Measurements from ENCODE around the gene CELF1.

Gene CELF1

GRCh38 chr11:47480762-47481161, 72.2 kb downstream of the CELF1 start:
- H3K9ac ChIP-seq (ENCODE audit: low read length): no peak overlapping the region
- no peak overlapping the region for H3K27ac ChIP-seq (ENCODE audit: low read length, poor library complexity, severe bottlenecking)
- peaks cover 35% of the 10 kb centered on the region for H3K79me1 ChIP-seq (replicated peaks; ENCODE audit: low read length, poor library complexity, severe bottlenecking)
- no peak overlapping the region for H4K91ac ChIP-seq (ENCODE audit: low read length)
- H3K9me3 ChIP-seq (ENCODE audit: control insufficient read depth, low read length): no peaks in the 10 kb centered on the region
- H3K14ac ChIP-seq (ENCODE audit: low read length in 2 of 2): no peak overlapping the region
- H3K36me3 ChIP-seq (ENCODE audit: control insufficient read depth in 1 of 2, insufficient read depth in 2 of 2, low read depth in 1 of 2, low read length in 2 of 2): peaks cover 67 to 93% of the 10 kb centered on the region in 2 experiments
- H2BK120ac ChIP-seq (ENCODE audit: low read depth, low read length): no peak overlapping the region
- 97% methylated on average over 5 of the region's 6 CpGs for WGBS
- H2AFZ ChIP-seq (ENCODE audit: low read depth, low read length): no peak overlapping the region
- no peaks in the 10 kb centered on the region for H3K27me3 ChIP-seq (ENCODE audit: control insufficient read depth in 1 of 2, insufficient read depth in 1 of 2, low read length in 2 of 2)
- no peak overlapping the region for H3K4me2 ChIP-seq (ENCODE audit: low read length, poor library complexity, severe bottlenecking)
- H4K8ac ChIP-seq (ENCODE audit: low read length): no peak overlapping the region
- no peak overlapping the region for H3K23ac ChIP-seq (ENCODE audit: low read length in 2 of 2)
- peaks cover 6% of the 10 kb centered on the region for H3K4me1 ChIP-seq (ENCODE audit: control insufficient read depth, insufficient read depth, low read depth, low read length)
- H2BK5ac ChIP-seq (ENCODE audit: low read depth, low read length, poor library complexity, severe bottlenecking): no peak overlapping the region
- no peak overlapping the region for H3K18ac ChIP-seq (ENCODE audit: low read depth in 1 of 2, low read length in 2 of 2)
- peak; percentile 62 for DNase-seq
- H3K4ac ChIP-seq (ENCODE audit: low read depth in 1 of 2, low read length in 2 of 2): no peak overlapping the region
- H2AK5ac ChIP-seq (ENCODE audit: low read length, severe bottlenecking): no peak overlapping the region
- no peak overlapping the region for H2BK15ac ChIP-seq (ENCODE audit: low read depth, poor library complexity, severe bottlenecking)
- H2BK12ac ChIP-seq (ENCODE audit: low read length in 2 of 2): no peak overlapping the region
- H3K4me3 ChIP-seq (ENCODE audit: insufficient read depth in 1 of 2, low read depth in 1 of 2, low read length in 2 of 2): no peak overlapping the region

GRCh38 chr11:47478651-47479329, 74.1 kb downstream of the CELF1 start:
- H3K4me3 ChIP-seq (ENCODE audit: insufficient read depth in 1 of 2, low read depth in 1 of 2, low read length in 2 of 2): no peak overlapping the region
- peaks cover 32% of the 10 kb centered on the region for H3K79me1 ChIP-seq (replicated peaks; ENCODE audit: low read length, poor library complexity, severe bottlenecking)
- no peak overlapping the region for H3K9ac ChIP-seq (ENCODE audit: low read length)
- no peak overlapping the region for H2BK120ac ChIP-seq (ENCODE audit: low read depth, low read length)
- H3K4ac ChIP-seq (ENCODE audit: low read depth in 1 of 2, low read length in 2 of 2): no peak overlapping the region
- no peak overlapping the region for H2BK5ac ChIP-seq (ENCODE audit: low read depth, low read length, poor library complexity, severe bottlenecking)
- peaks cover 6% of the 10 kb centered on the region for H3K4me1 ChIP-seq (ENCODE audit: control insufficient read depth, insufficient read depth, low read depth, low read length)
- H4K91ac ChIP-seq (ENCODE audit: low read length): no peak overlapping the region
- H3K14ac ChIP-seq (ENCODE audit: low read length in 2 of 2): no peak overlapping the region
- no peak for DNase-seq
- 97% methylated on average over 5 of the region's 5 CpGs for WGBS
- no peak overlapping the region for H2AK5ac ChIP-seq (ENCODE audit: low read length, severe bottlenecking)
- no peak overlapping the region for H4K8ac ChIP-seq (ENCODE audit: low read length)
- H3K36me3 ChIP-seq (ENCODE audit: control insufficient read depth in 1 of 2, insufficient read depth in 2 of 2, low read depth in 1 of 2, low read length in 2 of 2): peaks cover 54 to 97% of the 10 kb centered on the region in 2 experiments
- no peak overlapping the region for H3K18ac ChIP-seq (ENCODE audit: low read depth in 1 of 2, low read length in 2 of 2)
- H3K23ac ChIP-seq (ENCODE audit: low read length in 2 of 2): no peak overlapping the region
- H2BK12ac ChIP-seq (ENCODE audit: low read length in 2 of 2): no peak overlapping the region
- H2BK15ac ChIP-seq (ENCODE audit: low read depth, poor library complexity, severe bottlenecking): no peak overlapping the region
- no peak overlapping the region for H2AFZ ChIP-seq (ENCODE audit: low read depth, low read length)
- H3K4me2 ChIP-seq (ENCODE audit: low read length, poor library complexity, severe bottlenecking): no peak overlapping the region
- H3K9me3 ChIP-seq (ENCODE audit: control insufficient read depth, low read length): no peaks in the 10 kb centered on the region
- no peaks in the 10 kb centered on the region for H3K27me3 ChIP-seq (ENCODE audit: control insufficient read depth in 1 of 2, insufficient read depth in 1 of 2, low read length in 2 of 2)
- H3K27ac ChIP-seq (ENCODE audit: low read length, poor library complexity, severe bottlenecking): no peak overlapping the region

DNA sequence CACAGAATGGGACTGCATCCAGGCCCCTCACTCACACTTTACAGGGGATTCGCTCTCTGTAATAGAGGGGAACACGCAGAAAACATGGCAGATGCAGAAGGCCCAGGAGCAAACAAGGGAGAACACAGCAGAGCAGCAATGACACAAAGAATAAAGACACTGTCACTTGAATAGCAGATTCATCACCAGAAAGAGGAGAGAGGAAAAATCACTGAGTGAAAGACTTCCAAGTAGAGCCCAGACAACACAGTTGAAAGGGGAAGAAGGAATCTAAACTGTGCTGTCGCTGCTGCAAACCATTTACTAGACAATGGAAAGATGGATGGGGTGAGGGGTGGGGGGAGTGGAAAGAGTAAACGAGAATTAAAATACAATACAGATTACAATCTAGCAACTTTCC, 75.2 kb downstream of the CELF1 start:
- 100% methylated on average over 3 of the region's 4 CpGs for WGBS
- Histone ChIP-seq H3K18ac (ENCODE audit: low read depth in 1 of 2, low read length in 2 of 2) (no peak overlapping the region), H2BK120ac (ENCODE audit: low read depth, low read length) (no peak overlapping the region), H3K27ac (ENCODE audit: low read length, poor library complexity, severe bottlenecking) (peak overlapping the region; percentile 24), H3K27me3 (ENCODE audit: control insufficient read depth in 1 of 2, insufficient read depth in 1 of 2, low read length in 2 of 2) (no peaks in the 10 kb centered on the region), H2AFZ (ENCODE audit: low read depth, low read length) (no peak overlapping the region), H3K9ac (ENCODE audit: low read length) (no peak overlapping the region), H3K9me3 (ENCODE audit: control insufficient read depth, low read length) (no peaks in the 10 kb centered on the region), H3K36me3 (ENCODE audit: control insufficient read depth in 1 of 2, insufficient read depth in 2 of 2, low read depth in 1 of 2, low read length in 2 of 2) (peaks cover 46 to 97% of the 10 kb centered on the region in 2 experiments), H3K79me1 (replicated peaks; ENCODE audit: low read length, poor library complexity, severe bottlenecking) (peaks cover 31% of the 10 kb centered on the region), H2AK5ac (ENCODE audit: low read length, severe bottlenecking) (no peak overlapping the region), H3K14ac (ENCODE audit: low read length in 2 of 2) (no peak overlapping the region), H3K4me2 (ENCODE audit: low read length, poor library complexity, severe bottlenecking) (no peak overlapping the region), H2BK15ac (ENCODE audit: low read depth, poor library complexity, severe bottlenecking) (no peak overlapping the region), H3K4me3 (ENCODE audit: insufficient read depth in 1 of 2, low read depth in 1 of 2, low read length in 2 of 2) (no peak overlapping the region), H3K4ac (ENCODE audit: low read depth in 1 of 2, low read length in 2 of 2) (no peak overlapping the region), H3K4me1 (ENCODE audit: control insufficient read depth, insufficient read depth, low read depth, low read length) (peaks cover 6% of the 10 kb centered on the region), H2BK12ac (ENCODE audit: low read length in 2 of 2) (no peak overlapping the region), H4K91ac (ENCODE audit: low read length) (no peak overlapping the region), H4K8ac (ENCODE audit: low read length) (no peak overlapping the region), H2BK5ac (ENCODE audit: low read depth, low read length, poor library complexity, severe bottlenecking) (no peak overlapping the region), H3K23ac (ENCODE audit: low read length in 2 of 2) (no peak overlapping the region)
- no peak for DNase-seq

- no peak overlapping the region for H3K9ac ChIP-seq (ENCODE audit: low read length)
- no peak overlapping the region for H3K4ac ChIP-seq (ENCODE audit: low read depth in 1 of 2, low read length in 2 of 2)
- H2AK5ac ChIP-seq (ENCODE audit: low read length, severe bottlenecking): no peak overlapping the region
- H3K18ac ChIP-seq (ENCODE audit: low read depth in 1 of 2, low read length in 2 of 2): no peak overlapping the region
- no peak overlapping the region for H4K91ac ChIP-seq (ENCODE audit: low read length)
- no peak overlapping the region for H3K14ac ChIP-seq (ENCODE audit: low read length in 2 of 2)
- no peak overlapping the region for H2AFZ ChIP-seq (ENCODE audit: low read depth, low read length)
- no peak overlapping the region for H3K4me2 ChIP-seq (ENCODE audit: low read length, poor library complexity, severe bottlenecking)
- DNase-seq: no peak
- peaks cover 6% of the 10 kb centered on the region for H3K4me1 ChIP-seq (ENCODE audit: control insufficient read depth, insufficient read depth, low read depth, low read length)
- H3K4me3 ChIP-seq (ENCODE audit: insufficient read depth in 1 of 2, low read depth in 1 of 2, low read length in 2 of 2): peak overlapping the region in 1 of 2 experiments; percentile 30
- H2BK5ac ChIP-seq (ENCODE audit: low read depth, low read length, poor library complexity, severe bottlenecking): no peak overlapping the region
- H3K27me3 ChIP-seq (ENCODE audit: control insufficient read depth in 1 of 2, insufficient read depth in 1 of 2, low read length in 2 of 2): no peaks in the 10 kb centered on the region
- H2BK12ac ChIP-seq (ENCODE audit: low read length in 2 of 2): peak overlapping the region in 1 of 2 experiments; percentile 19
- peaks cover 28% of the 10 kb centered on the region for H3K79me1 ChIP-seq (replicated peaks; ENCODE audit: low read length, poor library complexity, severe bottlenecking)
- no peak overlapping the region for H2BK15ac ChIP-seq (ENCODE audit: low read depth, poor library complexity, severe bottlenecking)
- no peak overlapping the region for H3K27ac ChIP-seq (ENCODE audit: low read length, poor library complexity, severe bottlenecking)
- no peak overlapping the region for H4K8ac ChIP-seq (ENCODE audit: low read length)
- H3K9me3 ChIP-seq (ENCODE audit: control insufficient read depth, low read length): no peaks in the 10 kb centered on the region
- H2BK120ac ChIP-seq (ENCODE audit: low read depth, low read length): no peak overlapping the region
- H3K36me3 ChIP-seq (ENCODE audit: control insufficient read depth in 1 of 2, insufficient read depth in 2 of 2, low read depth in 1 of 2, low read length in 2 of 2): peaks cover 45 to 97% of the 10 kb centered on the region in 2 experiments
- H3K23ac ChIP-seq (ENCODE audit: low read length in 2 of 2): no peak overlapping the region
Observed at GRCh38 chr11:47477323-47477722, 75.6 kb downstream of the CELF1 start.

Data from mesenchymal stem cell (in vitro differentiated cells and primary cell).